Skeletal muscle tissue (tissue), 4 donors: Measurements from ENCODE around the gene PRLH. TPM values are rescaled to one million over a fixed set of nuclear protein-coding genes. Genes with fewer than 3 reads are reported as not detected.

ENCODE experiments used
- H3K27ac ChIP-seq: one replicate; pipeline ENCODE4 v1.7.0; 2013; ENCODE audit warnings: mild to moderate bottlenecking, low read depth, low read length, inconsistent platforms
- H3K27me3 ChIP-seq, 3 donors: one replicate each; pipeline ENCODE4 v1.7.0; 2013; ENCODE audit warnings: low read length in 3 of 3; ENCODE audit not compliant: control insufficient read depth in 3 of 3, insufficient read depth in 3 of 3
- H3K36me3 ChIP-seq, 3 donors: one replicate each; pipeline ENCODE4 v1.7.0; 2013; ENCODE audit warnings: low read length in 3 of 3; ENCODE audit not compliant: control insufficient read depth in 3 of 3, insufficient read depth in 3 of 3
- H3K4me1 ChIP-seq, 3 donors: one replicate each; pipeline ENCODE4 v1.7.0; 2013; ENCODE audit warnings: low read length in 3 of 3, mild to moderate bottlenecking in 3 of 3; ENCODE audit not compliant: control insufficient read depth in 3 of 3, insufficient read depth in 3 of 3
- H3K4me3 ChIP-seq, 3 donors: one replicate each; pipeline ENCODE4 v1.7.0; 2013; ENCODE audit warnings: low read length in 3 of 3
- H3K9ac ChIP-seq, 3 donors: one replicate each; pipeline ENCODE4 v1.7.0; 2013; ENCODE audit warnings: low read length in 3 of 3, mild to moderate bottlenecking in 3 of 3, moderate library complexity in 2 of 3, low read depth in 1 of 3
- H3K9me3 ChIP-seq, 3 donors: one replicate each; pipeline ENCODE4 v1.7.0; 2013; ENCODE audit warnings: low read length in 3 of 3; ENCODE audit not compliant: control insufficient read depth in 3 of 3
- total RNA-seq: library from RNA; depleted of rRNA; stranded (reverse); fragments of >200 nt; gene quantifications from one replicate; pipeline ENCODE4 v1.2.3, GENCODE V29; 2014
- donor health status: Osteomylitis.

PRLH gene
- total RNA-seq = not detected

GRCh38 chr2:237566401-237567235 lies at the start of gene PRLH:
TSS of gene PRLH (plus strand) at chr2:237566574. CDS start at chr2:237566574, 0 bp downstream.
- H3K9me3 ChIP-seq = no peaks in the 10 kb centered on the region

GRCh38 chr2:237517163-237517562 lies 49.2 kb upstream of the PRLH start:
- no peak overlapping the region for H3K9ac ChIP-seq
- H3K4me1 ChIP-seq = peaks cover 16 to 36% (median 35%) of the 10 kb centered on the region in 3 donors
- no peak overlapping the region for H3K27ac ChIP-seq
- no peak overlapping the region for H3K4me3 ChIP-seq
- H3K36me3 ChIP-seq = no peaks in the 10 kb centered on the region
- H3K27me3 ChIP-seq = no peaks in the 10 kb centered on the region
- H3K9me3 ChIP-seq = no peaks in the 10 kb centered on the region

More at GRCh38 chr2:237566401-237567235, at the start of gene PRLH:
- Histone ChIP-seq H3K36me3 (no peaks in the 10 kb centered on the region), H3K27ac (no peak within 1 kb of the TSS), H3K4me3 (no peak within 1 kb of the TSS), H3K4me1 (peaks cover under 1 to 2% (median 1%) of the 10 kb centered on the region in 3 donors), H3K27me3 (peaks cover 13 to 27% (median 26%) of the 10 kb centered on the region in 3 donors), H3K9ac (no peak within 1 kb of the TSS)

GRCh38 chr2:237517990-237518389 lies 48.4 kb upstream of the PRLH start:
- Histone ChIP-seq H3K4me3 (no peak overlapping the region), H3K9me3 (no peaks in the 10 kb centered on the region), H3K27ac (no peak overlapping the region)

GRCh38 chr2:237519506-237520245 lies 46.7 kb upstream of the PRLH start:
- Histone ChIP-seq H3K27me3 (no peaks in the 10 kb centered on the region), H3K9me3 (no peaks in the 10 kb centered on the region), H3K9ac (no peak overlapping the region), H3K4me1 (peaks cover 0 to 13% (median 12%) of the 10 kb centered on the region in 3 donors), H3K27ac (no peak overlapping the region), H3K36me3 (no peaks in the 10 kb centered on the region), H3K4me3 (no peak overlapping the region)

More at GRCh38 chr2:237517990-237518389, 48.4 kb upstream of the PRLH start:
- H3K9ac ChIP-seq = no peak overlapping the region
- H3K27me3 ChIP-seq = no peaks in the 10 kb centered on the region
- no peaks in the 10 kb centered on the region for H3K36me3 ChIP-seq
- H3K4me1 ChIP-seq = peaks cover 11 to 29% (median 28%) of the 10 kb centered on the region in 3 donors

GRCh38 chr2:237520290-237520689 lies 46.1 kb upstream of the PRLH start:
- peaks cover 0 to 6% (median 6%) of the 10 kb centered on the region in 3 donors for H3K4me1 ChIP-seq
- H3K4me3 ChIP-seq = no peak overlapping the region
- H3K27ac ChIP-seq = no peak overlapping the region
- H3K27me3 ChIP-seq = no peaks in the 10 kb centered on the region
- H3K9me3 ChIP-seq = no peaks in the 10 kb centered on the region
- no peak overlapping the region for H3K9ac ChIP-seq
- H3K36me3 ChIP-seq = no peaks in the 10 kb centered on the region

- no peaks in the 10 kb centered on the region for H3K36me3 ChIP-seq
- no peak overlapping the region for H3K4me3 ChIP-seq
- H3K27ac ChIP-seq = no peak overlapping the region
- H3K9me3 ChIP-seq = no peaks in the 10 kb centered on the region
- no peak overlapping the region for H3K9ac ChIP-seq
- no peaks in the 10 kb centered on the region for H3K4me1 ChIP-seq
- H3K27me3 ChIP-seq = no peaks in the 10 kb centered on the region
Measured at GRCh38 chr2:237524631-237525030, 41.7 kb upstream of the PRLH start.

- Histone ChIP-seq H3K9me3 (no peaks in the 10 kb centered on the region), H3K4me3 (no peak overlapping the region), H3K27me3 (no peaks in the 10 kb centered on the region)
Measured at GRCh38 chr2:237525559-237526157, 40.7 kb upstream of the PRLH start.

GRCh38 chr2:237527233-237527632 lies 39.1 kb upstream of the PRLH start:
- Histone ChIP-seq H3K9ac (no peak overlapping the region), H3K36me3 (no peaks in the 10 kb centered on the region), H3K9me3 (no peaks in the 10 kb centered on the region), H3K4me3 (no peak overlapping the region), H3K4me1 (no peaks in the 10 kb centered on the region), H3K27me3 (no peaks in the 10 kb centered on the region), H3K27ac (no peak overlapping the region)

More at GRCh38 chr2:237525559-237526157, 40.7 kb upstream of the PRLH start:
- Histone ChIP-seq H3K27ac (no peak overlapping the region), H3K36me3 (no peaks in the 10 kb centered on the region), H3K9ac (no peak overlapping the region), H3K4me1 (no peaks in the 10 kb centered on the region)

- no peak overlapping the region for H3K27ac ChIP-seq
- no peaks in the 10 kb centered on the region for H3K36me3 ChIP-seq
- no peaks in the 10 kb centered on the region for H3K4me1 ChIP-seq
- no peaks in the 10 kb centered on the region for H3K9me3 ChIP-seq
- no peak overlapping the region for H3K4me3 ChIP-seq
- H3K9ac ChIP-seq = no peak overlapping the region
- H3K27me3 ChIP-seq = no peaks in the 10 kb centered on the region
Measured at GRCh38 chr2:237527766-237528165, 38.6 kb upstream of the PRLH start.
